Measurements from ENCODE around the gene COL23A1.

The COL23A1 gene

GRCh38 chr5:178530526-178530925 is 59.7 kb downstream of the COL23A1 start:
- DNase-seq = no peak

- DNase-seq = no peak
These were observed 61.1 kb downstream of the COL23A1 start for GRCh38 chr5:178529080-178529479.

- no peak for DNase-seq
These were observed 62.5 kb downstream of the COL23A1 start for GRCh38 chr5:178527458-178528307.

- DNase-seq = no peak
These were observed 63.3 kb downstream of the COL23A1 start for GRCh38 chr5:178526773-178527457.

GRCh38 chr5:178525906-178526732 is 64.1 kb downstream of the COL23A1 start:
- DNase-seq = no peak

- no peak for DNase-seq
These were observed 65.9 kb downstream of the COL23A1 start for GRCh38 chr5:178524093-178524882.

GRCh38 chr5:178522361-178522760 is 67.8 kb downstream of the COL23A1 start:
- no peak for DNase-seq

- DNase-seq = no peak
These were observed 69.3 kb downstream of the COL23A1 start for GRCh38 chr5:178520851-178521250.

- no peak for DNase-seq
These were observed 70.4 kb downstream of the COL23A1 start for GRCh38 chr5:178519804-178520203.

- DNase-seq = no peak
These were observed 71.0 kb downstream of the COL23A1 start for GRCh38 chr5:178519155-178519554.

- no peak for DNase-seq
These were observed 73.5 kb downstream of the COL23A1 start for GRCh38 chr5:178516504-178517235.

- DNase-seq = no peak
These were observed 74.3 kb downstream of the COL23A1 start for GRCh38 chr5:178515776-178516503.

GRCh38 chr5:178514851-178515418 is 75.3 kb downstream of the COL23A1 start:
- DNase-seq = no peak

- DNase-seq = no peak
These were observed 79.0 kb downstream of the COL23A1 start for GRCh38 chr5:178511172-178511571.

GRCh38 chr5:178509491-178510057 is 80.6 kb downstream of the COL23A1 start:
- DNase-seq = no peak

GRCh38 chr5:178507151-178507932 is 82.9 kb downstream of the COL23A1 start:
- DNase-seq = no peak

- DNase-seq = no peak
These were observed 84.4 kb downstream of the COL23A1 start for GRCh38 chr5:178505639-178506407.

- no peak for DNase-seq
These were observed 85.7 kb downstream of the COL23A1 start for GRCh38 chr5:178504340-178504960.
